Stimulated activated CD4-positive, alpha-beta T cell treated with anti-CD3 and anti-CD28 coated beads, Interleukin-2, amount 100 ng/mL, for 4 hours (primary cell): Measurements from ENCODE around the gene LTA.
"Not testable (repeated sequence)": the region's sequence is repeated elsewhere in the genome, so short reads cannot be mapped to it uniquely, and the experiment has no call there.

Experiments
- DNase-seq: peaks from one replicate; pipeline ENCODE4 v3.0.0-alpha.2; 2020; ENCODE audit warnings: low read depth

The LTA gene

GRCh38 chr6:31586599-31587281 lies 14.7 kb downstream of the LTA start:
- DNase-seq: no peak

GRCh38 chr6:31587791-31588777 lies 16.0 kb downstream of the LTA start:
- DNase-seq: no peak

GRCh38 chr6:31588871-31589650 lies 17.0 kb downstream of the LTA start:
- DNase-seq: no peak

- not testable (repeated sequence) for DNase-seq
Measured at GRCh38 chr6:31590691-31591090, 18.6 kb downstream of the LTA start.

- DNase-seq: no peak
Measured at GRCh38 chr6:31592396-31592771, 20.3 kb downstream of the LTA start.

- DNase-seq: peak; percentile 43
Measured at GRCh38 chr6:31597006-31597405, 24.9 kb downstream of the LTA start.

GRCh38 chr6:31607317-31607716 lies 35.2 kb downstream of the LTA start:
- DNase-seq: no peak

- DNase-seq: no peak
Measured at GRCh38 chr6:31609519-31610406, 37.7 kb downstream of the LTA start.

- DNase-seq: no peak
Measured at GRCh38 chr6:31610968-31611367, 38.9 kb downstream of the LTA start.

- DNase-seq: no peak
Measured at GRCh38 chr6:31614075-31614619, 42.1 kb downstream of the LTA start.

GRCh38 chr6:31614684-31615578 lies 42.8 kb downstream of the LTA start, which contains the start of gene AIF1:
TSS of gene AIF1 (plus strand) at chr6:31615234. CDS start at chr6:31615330, 96 bp downstream.
- no peak for DNase-seq

- DNase-seq: no peak
Measured at GRCh38 chr6:31615748-31616147, 43.7 kb downstream of the LTA start.

GRCh38 chr6:31617010-31617409 lies 44.9 kb downstream of the LTA start:
- DNase-seq: no peak

- DNase-seq: peak; percentile 95
Measured at GRCh38 chr6:31619805-31620585, 47.9 kb downstream of the LTA start.

- DNase-seq: no peak
Measured at GRCh38 chr6:31620586-31621319, 48.7 kb downstream of the LTA start, which contains the start of gene PRRC2A. TSS of gene PRRC2A (plus strand) at chr6:31620715. CDS start at chr6:31622790, 2,075 bp downstream.

GRCh38 chr6:31621320-31621939 lies 49.3 kb downstream of the LTA start:
- no peak for DNase-seq

- no peak for DNase-seq
Measured at GRCh38 chr6:31621991-31622390, 49.9 kb downstream of the LTA start.

- DNase-seq: no peak
Measured at GRCh38 chr6:31622684-31623091, 50.6 kb downstream of the LTA start.
